ENCODE data around the gene MRPL20.
"Not testable (repeated sequence)": the region's sequence is repeated elsewhere in the genome, so short reads cannot be mapped to it uniquely, and the experiment has no call there.

DNA sequence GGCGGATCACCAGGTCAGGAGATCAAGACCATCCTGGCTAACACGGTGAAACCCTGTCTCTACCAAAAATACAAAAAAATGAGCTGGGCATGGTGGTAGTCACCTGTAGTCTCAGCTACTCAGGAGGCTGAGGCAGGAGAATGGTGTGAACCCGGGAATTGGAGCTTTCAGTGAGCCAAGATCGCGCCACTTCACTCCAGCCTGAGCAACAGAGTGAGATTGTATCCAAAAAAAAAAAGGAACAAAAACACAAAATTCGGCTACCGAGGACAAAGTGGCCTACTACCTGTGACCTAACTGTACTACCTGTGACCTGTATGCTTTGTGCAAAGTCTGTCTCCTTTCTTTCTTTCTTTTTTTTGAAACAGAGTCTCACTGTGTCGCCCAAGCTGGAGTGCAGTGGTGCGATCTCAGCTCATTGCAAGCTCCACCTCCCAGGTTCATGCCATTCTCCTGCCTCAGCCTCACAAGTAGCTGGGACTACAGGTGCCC lies 4.1 kb downstream of the MRPL20 start:
- TF ChIP-seq, protein P1, sequence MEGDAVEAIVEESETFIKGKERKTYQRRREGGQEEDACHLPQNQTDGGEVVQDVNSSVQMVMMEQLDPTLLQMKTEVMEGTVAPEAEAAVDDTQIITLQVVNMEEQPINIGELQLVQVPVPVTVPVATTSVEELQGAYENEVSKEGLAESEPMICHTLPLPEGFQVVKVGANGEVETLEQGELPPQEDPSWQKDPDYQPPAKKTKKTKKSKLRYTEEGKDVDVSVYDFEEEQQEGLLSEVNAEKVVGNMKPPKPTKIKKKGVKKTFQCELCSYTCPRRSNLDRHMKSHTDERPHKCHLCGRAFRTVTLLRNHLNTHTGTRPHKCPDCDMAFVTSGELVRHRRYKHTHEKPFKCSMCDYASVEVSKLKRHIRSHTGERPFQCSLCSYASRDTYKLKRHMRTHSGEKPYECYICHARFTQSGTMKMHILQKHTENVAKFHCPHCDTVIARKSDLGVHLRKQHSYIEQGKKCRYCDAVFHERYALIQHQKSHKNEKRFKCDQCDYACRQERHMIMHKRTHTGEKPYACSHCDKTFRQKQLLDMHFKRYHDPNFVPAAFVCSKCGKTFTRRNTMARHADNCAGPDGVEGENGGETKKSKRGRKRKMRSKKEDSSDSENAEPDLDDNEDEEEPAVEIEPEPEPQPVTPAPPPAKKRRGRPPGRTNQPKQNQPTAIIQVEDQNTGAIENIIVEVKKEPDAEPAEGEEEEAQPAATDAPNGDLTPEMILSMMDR (IDR thresholded peaks at IDR 0.05; ENCODE audit: low read depth, low read length): not testable (repeated sequence)
- not testable (repeated sequence) for TF ChIP-seq POLR2A (IDR thresholded peaks at IDR 0.05; ENCODE audit: extremely low read depth, insufficient read length)
- TF ChIP-seq, protein P2, sequence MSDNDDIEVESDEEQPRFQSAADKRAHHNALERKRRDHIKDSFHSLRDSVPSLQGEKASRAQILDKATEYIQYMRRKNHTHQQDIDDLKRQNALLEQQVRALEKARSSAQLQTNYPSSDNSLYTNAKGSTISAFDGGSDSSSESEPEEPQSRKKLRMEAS (IDR thresholded peaks at IDR 0.05; ENCODE audit: low read depth, low read length): not testable (repeated sequence)
